ENCODE results near the gene ACTN4.

DNA sequence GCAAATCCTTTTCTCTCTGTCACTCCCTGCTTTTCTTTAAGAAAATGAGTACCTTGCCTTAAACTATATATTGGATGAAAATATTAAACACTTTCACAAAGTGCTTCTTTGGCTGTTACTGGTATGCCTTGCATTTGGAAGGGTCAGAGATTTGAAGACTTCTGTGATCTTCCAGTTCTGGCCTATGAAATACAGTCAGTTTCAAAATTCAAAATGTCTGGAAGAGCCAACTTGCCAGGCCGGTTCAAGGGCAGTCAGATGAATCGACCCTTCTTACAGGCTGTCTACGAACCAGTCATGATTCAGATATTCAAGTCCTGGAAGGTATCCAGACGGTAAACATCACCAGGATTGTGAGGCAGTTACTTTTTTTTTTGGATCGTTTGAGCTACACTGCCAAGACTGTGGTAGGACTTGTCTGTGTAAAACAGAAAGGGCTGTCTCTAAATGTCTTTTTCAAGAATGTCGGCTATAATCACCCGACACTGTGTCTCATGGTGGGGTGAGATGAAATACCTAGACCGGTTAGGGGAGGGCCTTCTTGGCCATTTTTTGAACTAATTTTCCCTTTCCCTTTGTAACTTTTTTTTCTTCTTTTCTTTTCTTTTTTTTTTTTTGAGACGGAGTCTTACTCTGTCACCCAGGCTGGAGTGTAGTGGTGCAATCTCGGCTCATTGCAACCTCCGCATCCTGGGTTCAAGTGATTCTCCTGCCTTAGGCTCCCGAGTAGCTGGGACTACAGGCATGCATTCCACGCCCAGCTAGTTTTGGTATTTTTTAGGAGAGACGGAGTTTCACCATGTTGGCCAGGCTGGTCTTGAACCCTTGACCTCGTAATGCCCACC, 11.2 kb downstream of the ACTN4 start:
- TF ChIP-seq, protein P1, sequence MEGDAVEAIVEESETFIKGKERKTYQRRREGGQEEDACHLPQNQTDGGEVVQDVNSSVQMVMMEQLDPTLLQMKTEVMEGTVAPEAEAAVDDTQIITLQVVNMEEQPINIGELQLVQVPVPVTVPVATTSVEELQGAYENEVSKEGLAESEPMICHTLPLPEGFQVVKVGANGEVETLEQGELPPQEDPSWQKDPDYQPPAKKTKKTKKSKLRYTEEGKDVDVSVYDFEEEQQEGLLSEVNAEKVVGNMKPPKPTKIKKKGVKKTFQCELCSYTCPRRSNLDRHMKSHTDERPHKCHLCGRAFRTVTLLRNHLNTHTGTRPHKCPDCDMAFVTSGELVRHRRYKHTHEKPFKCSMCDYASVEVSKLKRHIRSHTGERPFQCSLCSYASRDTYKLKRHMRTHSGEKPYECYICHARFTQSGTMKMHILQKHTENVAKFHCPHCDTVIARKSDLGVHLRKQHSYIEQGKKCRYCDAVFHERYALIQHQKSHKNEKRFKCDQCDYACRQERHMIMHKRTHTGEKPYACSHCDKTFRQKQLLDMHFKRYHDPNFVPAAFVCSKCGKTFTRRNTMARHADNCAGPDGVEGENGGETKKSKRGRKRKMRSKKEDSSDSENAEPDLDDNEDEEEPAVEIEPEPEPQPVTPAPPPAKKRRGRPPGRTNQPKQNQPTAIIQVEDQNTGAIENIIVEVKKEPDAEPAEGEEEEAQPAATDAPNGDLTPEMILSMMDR (conservative IDR thresholded peaks at IDR 0.05; ENCODE audit: low read length), result no peak
- no peak for TF ChIP-seq EZH2phosphoT487 (IDR thresholded peaks at IDR 0.05; ENCODE audit: borderline replicate concordance)
